GM12874 (cell line): ENCODE results near the gene OOSP4B.

Experiments
- CTCF ChIP-seq: IDR thresholded peaks from 2 replicates; pipeline ENCODE4 v1.5.1; 2011; ENCODE audit warnings: low read depth, mild to moderate bottlenecking, control low read depth, low read length, moderate library complexity; ENCODE audit not compliant: insufficient read depth

Gene OOSP4B

DNA sequence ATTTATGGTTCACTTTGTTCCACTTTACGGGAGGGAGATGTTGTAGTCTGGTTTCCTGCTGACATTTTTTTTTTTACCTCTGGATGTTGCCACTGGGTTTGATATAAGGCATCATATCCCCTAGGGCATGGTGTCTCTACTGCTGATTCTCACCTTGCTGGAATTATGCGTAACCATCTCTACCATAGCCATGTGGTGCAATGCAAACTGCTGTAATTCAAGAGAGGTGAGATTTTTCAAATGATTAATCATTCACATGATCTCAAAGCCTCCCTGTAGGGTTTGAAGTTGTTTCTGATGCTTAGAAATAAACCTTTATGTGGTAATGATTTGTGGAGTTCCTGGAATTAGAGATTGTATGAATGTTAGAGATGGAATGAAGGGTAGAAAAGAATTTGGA lies 52.5 kb downstream of the OOSP4B start:
- no peak for TF ChIP-seq CTCF

GRCh38 chr11:60077216-60077817 lies 60.3 kb downstream of the OOSP4B start:
- no peak for TF ChIP-seq CTCF

GRCh38 chr11:60077981-60078380 lies 61.0 kb downstream of the OOSP4B start:
- TF ChIP-seq CTCF = no peak

DNA sequence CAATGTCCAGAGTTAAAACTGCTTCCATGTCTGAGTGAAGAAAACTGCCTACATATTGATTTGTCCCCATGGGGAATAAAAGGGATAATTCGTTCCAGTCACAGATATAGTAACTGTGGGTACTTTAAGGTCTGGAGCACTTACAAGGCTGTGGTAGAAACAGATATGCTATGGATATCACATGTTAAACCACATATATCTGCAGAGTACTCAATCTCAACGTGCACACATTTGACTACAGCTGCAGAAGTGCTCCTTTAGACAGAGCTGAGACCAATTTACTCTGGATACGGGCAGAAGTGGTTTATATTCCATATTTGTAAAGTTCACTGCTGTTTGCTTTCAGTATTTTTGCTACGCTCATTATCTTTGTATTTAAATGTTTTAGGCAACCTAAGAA lies 61.8 kb downstream of the OOSP4B start:
- no peak for TF ChIP-seq CTCF

GRCh38 chr11:60080535-60080934 lies 63.6 kb downstream of the OOSP4B start:
- TF ChIP-seq CTCF = no peak
